Spleen (tissue), 11 donors: Measurements from ENCODE around the gene SELENOM. TPM values are rescaled to one million over a fixed set of nuclear protein-coding genes. Genes with fewer than 3 reads are reported as not detected.
A peak's percentile ranks its signal among the peaks of the same experiment; 100 is the strongest.
"Not testable (repeated sequence)": the region's sequence is repeated elsewhere in the genome, so short reads cannot be mapped to it uniquely, and the experiment has no call there.

ENCODE experiments used
- DNase-seq: peaks from one replicate; pipeline ENCODE4 v3.0.0-alpha.2; 2020
- H3K27ac ChIP-seq, 8 donors: fragments of 200-600 bp; sonication (generic) in 7 of 8; 1 replicate in 4 of 8; 2 replicates in 4 of 8; pipeline versions ENCODE4 v1.5.0 to v1.8.0; 2016 to 2021; ENCODE audit warnings: inconsistent platforms in 4 of 8, mild to moderate bottlenecking in 4 of 8, moderate library complexity in 1 of 8
- H3K27me3 ChIP-seq, 7 donors: fragments of 200-600 bp; sonication (generic) in 6 of 7; replicated peaks in 1 of 7; 1 replicate in 4 of 7; 2 replicates in 3 of 7; pipeline versions ENCODE4 v1.5.0 to v1.8.0; 2016 to 2021; ENCODE audit warnings: inconsistent platforms in 3 of 7, mild to moderate bottlenecking in 1 of 7
- H3K36me3 ChIP-seq, 6 donors: fragments of 200-600 bp; sonication (generic) in 5 of 6; 1 replicate in 4 of 6; 2 replicates in 2 of 6; pipeline versions ENCODE4 v1.5.0 to v1.8.0; 2016 to 2021; ENCODE audit warnings: inconsistent platforms in 2 of 6
- H3K4me1 ChIP-seq, 6 donors: fragments of 200-600 bp; sonication (generic) in 5 of 6; 1 replicate in 3 of 6; 2 replicates in 3 of 6; pipeline versions ENCODE4 v1.5.0 to v1.8.0; 2016 to 2021; ENCODE audit warnings: inconsistent platforms in 3 of 6
- H3K4me3 ChIP-seq, 8 donors: fragments of 200-600 bp; sonication (generic) in 7 of 8; 1 replicate in 4 of 8; 2 replicates in 4 of 8; pipeline versions ENCODE4 v1.5.0 to v1.8.0; 2016 to 2021; ENCODE audit warnings: inconsistent platforms in 4 of 8, mild to moderate bottlenecking in 4 of 8, moderate library complexity in 2 of 8
- H3K9me3 ChIP-seq, 8 donors: fragments of 200-600 bp; sonication (generic) in 7 of 8; 1 replicate in 4 of 8; 2 replicates in 4 of 8; pipeline versions ENCODE4 v1.5.0 to v1.8.0; 2016 to 2021; ENCODE audit warnings: inconsistent platforms in 4 of 8
- CTCF ChIP-seq, 11 experiments: fragments of 200-600 bp in 7 of 11; fragments of 450-650 bp in 4 of 11; sonication (generic) in 4 of 11; IDR thresholded peaks in 8 of 11; conservative IDR thresholded peaks in 3 of 11; 1 replicate in 7 of 11; 2 replicates in 4 of 11; pipeline versions ENCODE4 v1.4.0 to v1.8.0; 2016 to 2021; ENCODE audit warnings: antibody characterized with exemption in 11 of 11, inconsistent platforms in 4 of 11, mild to moderate bottlenecking in 1 of 11
- POLR2A ChIP-seq, 3 donors: fragments of 450-650 bp; IDR thresholded peaks; one replicate each; pipeline ENCODE4 v1.5.1; 2017; ENCODE audit warnings: antibody characterized with exemption in 3 of 3, mild to moderate bottlenecking in 1 of 3
- POLR2AphosphoS5 ChIP-seq, 3 donors: sonication (generic); formaldehyde crosslinking; IDR thresholded peaks; one replicate each; pipeline ENCODE4 v1.5.1; 2017; ENCODE audit warnings: antibody characterized with exemption in 3 of 3
- WGBS, 5 donors: extraction: QIAGEN DNeasy Blood & Tissue Kit in 3 of 5; methylation state at CpG; one replicate each; pipeline versions ENCODE4 v1.1.5 to v1.1.7; 2013 to 2018; 5-methylcytosine and 5-hydroxymethylcytosine counted together
- intact Hi-C: fragments of 100-400 bp; cut with DNase I; formaldehyde crosslinking; loops from one replicate; pipeline ENCODE4 v1.15.0; 2023; ENCODE audit warnings: low total_unique reads
- polyA plus RNA-seq, 3 donors: library from polyadenylated mRNA; stranded (reverse); fragments of 200-250 nt; gene quantifications; one replicate each; pipeline ENCODE4 v1.2.1, GENCODE V29; 2013
- total RNA-seq, 7 donors: library from RNA; depleted of rRNA in 3 of 7; stranded (reverse); fragments of >200 nt in 3 of 7; fragmentation: NEBNext Ultra II Directional in 4 of 7; extraction: Animal tissue kit (Norgen Biotek cat#: 25700) in 4 of 7; gene quantifications; one replicate each; pipeline versions ENCODE4 v1.1.0 to v1.2.1, GENCODE V29; 2016 to 2021
- donor health status: healthy with polysubstance abuse.
- donor health status: DM: no; HTN: no; CAD: no; lungs with moderate emphysema.
- donor health status: DM: no; HTN: no; CAD: no.
- donor health status: Bipolar disorder and iron deficiency.
- donor health status: healthy.
- donor health status: DM: no; HTN: no; CAD: no.
- donor health status: DM: yes; HTN: yes; CAD: no.

Gene SELENOM
- total and polyA plus RNA-seq, 10 donors, result 47.0 to 151 (median 70.3) TPM

DNA sequence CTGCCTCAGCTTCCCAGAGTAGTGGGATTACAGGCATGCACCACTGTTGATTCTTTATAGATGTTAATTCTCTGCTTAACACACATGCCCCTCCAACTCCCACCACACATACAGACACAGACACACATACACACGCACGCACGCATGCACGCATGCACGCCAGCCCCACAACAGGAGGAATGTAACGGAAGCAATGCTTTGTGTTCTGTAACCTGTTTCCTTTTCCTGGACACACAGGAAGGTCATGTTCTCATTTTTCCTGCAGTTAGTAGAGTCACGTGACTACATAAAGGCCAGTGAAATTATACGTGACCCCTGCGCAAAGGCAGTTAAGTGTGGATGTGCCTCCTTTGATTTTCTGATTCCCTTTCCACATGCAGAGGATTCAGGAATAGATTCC, 34.2 kb downstream of the SELENOM start:
- H3K27me3 ChIP-seq, intact Hi-C loops, H3K4me3 ChIP-seq, H3K36me3 ChIP-seq, H3K9me3 ChIP-seq, DNase-seq: not testable (repeated sequence)
- H3K27ac ChIP-seq, result peak overlapping the region in 2 of 8 donors; percentile 5 to 49
- peaks cover 0 to 15% (median under 1%) of the 10 kb centered on the region in 6 donors for H3K4me1 ChIP-seq
- 40 to 74% (median 56%) methylated on average over 3 to 9 of the region's 9 CpGs for WGBS, 5 donors
- peak in 2 of 3 donors; percentile 27 to 67 for TF ChIP-seq POLR2AphosphoS5 (IDR thresholded peaks at IDR 0.05)

DNA sequence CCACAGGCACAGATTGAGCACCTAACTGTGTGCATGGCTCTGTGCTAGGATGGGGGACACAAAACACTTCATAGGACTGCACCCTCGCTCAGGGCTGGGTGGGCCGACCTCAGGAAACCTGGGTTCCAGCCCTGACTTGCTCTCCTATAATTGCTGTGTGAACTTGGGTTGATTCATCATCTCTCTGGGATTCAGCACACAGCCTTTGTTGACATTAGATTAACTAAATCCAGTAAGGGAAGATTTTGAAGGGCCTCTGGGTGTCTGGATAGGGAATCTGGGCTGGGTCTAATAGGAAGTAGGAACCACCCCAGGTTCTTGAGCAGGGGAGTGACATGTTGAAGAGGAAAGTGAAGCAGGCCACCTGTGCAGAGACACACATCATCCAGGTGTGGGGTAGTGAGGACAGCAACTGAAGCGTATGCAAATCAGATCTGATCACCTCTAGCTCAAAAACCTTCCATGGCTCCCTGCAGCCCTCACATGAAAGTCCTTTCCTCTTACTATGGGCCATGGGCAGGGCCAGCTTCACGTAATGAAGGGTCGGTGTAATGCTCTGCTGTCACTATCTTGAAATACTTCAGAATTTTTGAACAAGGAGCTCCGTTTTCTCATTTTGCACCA, 37.6 kb downstream of the SELENOM start:
- H3K9me3 ChIP-seq, H3K27ac ChIP-seq, intact Hi-C loops, H3K4me3 ChIP-seq, H3K4me1 ChIP-seq, H3K27me3 ChIP-seq, H3K36me3 ChIP-seq, DNase-seq: not testable (repeated sequence)
- 81 to 95% (median 91%) methylated on average over 6 of the region's 6 CpGs for WGBS, 5 donors

- TF ChIP-seq CTCF (IDR thresholded peaks at IDR 0.05 in 8 of 11, conservative IDR thresholded peaks at IDR 0.05 in 3 of 11), result no peak
- TF ChIP-seq POLR2A (IDR thresholded peaks at IDR 0.05), result no peak
- TF ChIP-seq POLR2AphosphoS5 (IDR thresholded peaks at IDR 0.05), result no peak
- 84 to 93% (median 90%) methylated on average over 11 of the region's 11 CpGs for WGBS, 5 donors
- Histone ChIP-seq H3K27ac (no peak overlapping the region), H3K27me3 (no peaks in the 10 kb centered on the region), H3K9me3 (no peaks in the 10 kb centered on the region), H3K4me1 (peaks cover 0 to 9% (median 0%) of the 10 kb centered on the region in 6 donors), H3K36me3 (no peaks in the 10 kb centered on the region), H3K4me3 (no peak overlapping the region)
- intact Hi-C loops, result no loop called here
- DNase-seq, result no peak
These were observed 38.4 kb downstream of the SELENOM start for GRCh38 chr22:31068970-31069369.

- WGBS, 5 donors, result 91 to 97% (median 94%) methylated on average over 6 of the region's 6 CpGs
- no peak overlapping the region for H3K4me3 ChIP-seq
- no peaks in the 10 kb centered on the region for H3K36me3 ChIP-seq
- TF ChIP-seq POLR2AphosphoS5 (IDR thresholded peaks at IDR 0.05) (no peak), CTCF (IDR thresholded peaks at IDR 0.05 in 8 of 11, conservative IDR thresholded peaks at IDR 0.05 in 3 of 11) (no peak), POLR2A (IDR thresholded peaks at IDR 0.05) (no peak)
- DNase-seq, result no peak
- no peak overlapping the region for H3K27ac ChIP-seq
- H3K27me3 ChIP-seq, result no peaks in the 10 kb centered on the region
- H3K9me3 ChIP-seq, result no peaks in the 10 kb centered on the region
- intact Hi-C loops, result no loop called here
- no peaks in the 10 kb centered on the region for H3K4me1 ChIP-seq
These were observed 43.0 kb downstream of the SELENOM start for GRCh38 chr22:31064369-31064768.

GRCh38 chr22:31062566-31063230, 44.7 kb downstream of the SELENOM start:
- intact Hi-C loops, result no loop called here
- no peaks in the 10 kb centered on the region for H3K4me1 ChIP-seq
- DNase-seq, result no peak

DNA sequence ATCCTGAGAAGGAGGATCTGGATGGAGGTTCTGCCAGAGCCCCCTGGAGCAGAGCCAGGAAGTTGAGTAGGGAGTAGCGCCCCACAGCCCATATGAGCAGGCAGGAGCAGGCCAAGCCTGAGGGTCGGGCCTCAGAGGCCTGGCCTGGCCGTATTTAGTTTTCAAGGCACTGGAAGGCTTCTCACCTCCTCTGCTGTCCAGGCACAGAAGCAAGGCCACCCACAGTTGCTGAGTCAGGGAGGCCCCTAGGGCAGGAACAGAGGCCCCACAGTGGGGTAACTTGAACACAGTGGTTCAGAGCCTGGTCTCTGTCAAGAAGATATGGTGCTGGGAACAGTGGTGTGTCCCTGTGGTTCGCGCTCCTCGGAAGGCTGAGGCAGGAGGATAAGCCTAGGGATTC, 47.7 kb downstream of the SELENOM start:
- H3K36me3 ChIP-seq, result not testable (repeated sequence)
- WGBS, 5 donors, result 55 to 84% (median 77%) methylated on average over 5 to 6 of the region's 6 CpGs

More at GRCh38 chr22:31062566-31063230, 44.7 kb downstream of the SELENOM start:
- H3K36me3 ChIP-seq, result no peaks in the 10 kb centered on the region
- TF ChIP-seq POLR2A (IDR thresholded peaks at IDR 0.05) (no peak), CTCF (IDR thresholded peaks at IDR 0.05 in 8 of 11, conservative IDR thresholded peaks at IDR 0.05 in 3 of 11) (no peak), POLR2AphosphoS5 (IDR thresholded peaks at IDR 0.05) (no peak)
- no peak overlapping the region for H3K4me3 ChIP-seq
- WGBS, 5 donors, result 84 to 95% (median 89%) methylated on average over 2 of the region's 2 CpGs
- H3K27ac ChIP-seq, result no peak overlapping the region
- H3K27me3 ChIP-seq, result no peaks in the 10 kb centered on the region
- H3K9me3 ChIP-seq, result no peaks in the 10 kb centered on the region

More for the DNA sequence above, 47.7 kb downstream of the SELENOM start:
- H3K9me3 ChIP-seq, H3K27ac ChIP-seq, H3K4me1 ChIP-seq, H3K27me3 ChIP-seq, H3K4me3 ChIP-seq, DNase-seq, intact Hi-C loops: not testable (repeated sequence)
